ENCODE measurements around the gene C17orf113.

C17orf113 gene

DNA sequence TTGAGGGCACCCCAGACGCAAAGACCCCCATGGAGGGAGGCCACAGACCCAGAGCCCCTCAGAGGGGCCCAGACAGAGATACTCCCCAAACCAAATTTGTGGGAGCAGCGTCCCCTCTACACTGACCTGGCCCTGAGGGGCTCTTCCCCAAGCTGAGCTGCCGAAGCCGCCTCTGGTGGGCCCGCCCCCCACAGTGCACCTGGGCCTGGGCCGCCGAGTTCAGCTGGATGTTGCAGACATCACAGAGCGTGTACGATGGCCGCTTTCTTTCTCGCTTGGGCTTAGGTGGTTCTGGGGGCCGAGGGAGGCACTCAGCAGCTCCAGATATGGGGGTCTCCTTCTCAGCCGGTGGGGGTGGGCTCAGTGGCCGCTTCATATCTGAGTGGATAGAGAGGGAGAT lies 12.3 kb upstream of the C17orf113 start:
- Histone ChIP-seq H3K9me3 (ENCODE audit: low read length) (no peaks in the 10 kb centered on the region), H3K9me2 (ENCODE audit: low read depth, low read length) (no peaks in the 10 kb centered on the region), H3K27me3 (ENCODE audit: insufficient read depth, low read length) (peaks cover 10% of the 10 kb centered on the region; the same call in 1 of the 2 replicates), H3K9ac (ENCODE audit: low read length) (no peak overlapping the region), H4K20me1 (ENCODE audit: insufficient read depth, low read length) (no peaks in the 10 kb centered on the region), H2AFZ (ENCODE audit: low read length) (no peak overlapping the region), H3K27ac (ENCODE audit: low read depth, low read length, poor library complexity, severe bottlenecking) (no peak overlapping the region), H3K4me2 (ENCODE audit: low read length) (no peak overlapping the region), H3K4me3 (ENCODE audit: low read depth, low read length, poor library complexity, severe bottlenecking) (no peak overlapping the region), H3K79me2 (ENCODE audit: insufficient read depth, low read length) (no peaks in the 10 kb centered on the region), H3K4me1 (ENCODE audit: insufficient read depth, low read length, severe bottlenecking) (peaks cover 7% of the 10 kb centered on the region), H3F3A (ENCODE audit: insufficient read depth, low read length) (no peaks in the 10 kb centered on the region), H3K36me3 (ENCODE audit: insufficient read depth, low read length) (no peaks in the 10 kb centered on the region)
- TF ChIP-seq EZH2 (IDR thresholded peaks at IDR 0.05; ENCODE audit: borderline replicate concordance, low read length), result no peak
- TF ChIP-seq, protein P1, sequence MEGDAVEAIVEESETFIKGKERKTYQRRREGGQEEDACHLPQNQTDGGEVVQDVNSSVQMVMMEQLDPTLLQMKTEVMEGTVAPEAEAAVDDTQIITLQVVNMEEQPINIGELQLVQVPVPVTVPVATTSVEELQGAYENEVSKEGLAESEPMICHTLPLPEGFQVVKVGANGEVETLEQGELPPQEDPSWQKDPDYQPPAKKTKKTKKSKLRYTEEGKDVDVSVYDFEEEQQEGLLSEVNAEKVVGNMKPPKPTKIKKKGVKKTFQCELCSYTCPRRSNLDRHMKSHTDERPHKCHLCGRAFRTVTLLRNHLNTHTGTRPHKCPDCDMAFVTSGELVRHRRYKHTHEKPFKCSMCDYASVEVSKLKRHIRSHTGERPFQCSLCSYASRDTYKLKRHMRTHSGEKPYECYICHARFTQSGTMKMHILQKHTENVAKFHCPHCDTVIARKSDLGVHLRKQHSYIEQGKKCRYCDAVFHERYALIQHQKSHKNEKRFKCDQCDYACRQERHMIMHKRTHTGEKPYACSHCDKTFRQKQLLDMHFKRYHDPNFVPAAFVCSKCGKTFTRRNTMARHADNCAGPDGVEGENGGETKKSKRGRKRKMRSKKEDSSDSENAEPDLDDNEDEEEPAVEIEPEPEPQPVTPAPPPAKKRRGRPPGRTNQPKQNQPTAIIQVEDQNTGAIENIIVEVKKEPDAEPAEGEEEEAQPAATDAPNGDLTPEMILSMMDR (IDR thresholded peaks at IDR 0.05; ENCODE audit: low read length), result no peak

DNA sequence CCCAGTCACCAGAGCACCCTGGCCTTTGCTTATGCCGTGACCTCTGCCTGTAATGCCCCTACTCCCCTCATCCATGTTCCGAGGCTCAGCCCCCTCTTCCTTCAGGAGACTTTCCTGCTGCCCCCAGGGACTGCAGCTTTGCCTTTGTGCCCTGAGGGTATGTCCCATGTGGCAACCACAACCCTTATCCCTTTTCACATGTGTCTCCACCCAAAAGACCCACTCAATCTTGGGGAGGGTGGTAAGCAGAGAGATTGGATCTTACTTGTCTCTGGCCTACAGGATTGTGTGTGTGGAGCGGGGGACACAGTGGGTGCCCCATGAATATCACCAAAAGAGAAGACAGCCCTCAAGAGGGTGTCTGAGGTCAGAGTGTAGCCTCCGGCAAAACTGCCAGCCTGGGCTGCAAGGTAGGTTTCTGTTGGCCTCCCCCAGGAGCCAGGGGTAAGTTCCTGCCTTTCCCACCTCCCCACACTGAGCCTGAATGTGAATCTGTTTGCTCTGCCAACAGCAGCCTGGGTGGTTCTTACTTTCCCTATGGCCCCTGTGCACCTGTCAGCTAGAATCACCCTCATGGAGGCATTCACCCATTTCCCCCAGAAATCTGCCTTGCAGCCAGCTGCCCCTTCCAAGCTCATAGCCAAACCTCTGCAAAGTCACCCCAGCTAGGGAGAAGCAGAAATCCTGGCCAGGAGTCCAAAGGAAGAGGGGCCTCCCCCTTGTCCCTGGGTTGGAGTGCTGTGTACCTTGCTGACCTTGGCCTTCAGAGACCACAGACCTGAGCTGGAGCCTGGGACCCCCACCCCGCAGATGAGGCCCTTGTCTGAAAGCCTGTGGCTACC lies 11.5 kb upstream of the C17orf113 start:
- Histone ChIP-seq H3F3A (ENCODE audit: insufficient read depth, low read length) (no peaks in the 10 kb centered on the region), H3K4me1 (ENCODE audit: insufficient read depth, low read length, severe bottlenecking) (peaks cover 7% of the 10 kb centered on the region), H3K4me2 (ENCODE audit: low read length) (no peak overlapping the region), H3K4me3 (ENCODE audit: low read depth, low read length, poor library complexity, severe bottlenecking) (no peak overlapping the region), H3K9me3 (ENCODE audit: low read length) (no peaks in the 10 kb centered on the region), H3K79me2 (ENCODE audit: insufficient read depth, low read length) (no peaks in the 10 kb centered on the region), H4K20me1 (ENCODE audit: insufficient read depth, low read length) (no peaks in the 10 kb centered on the region), H3K36me3 (ENCODE audit: insufficient read depth, low read length) (no peaks in the 10 kb centered on the region; the same call in 1 of the 2 replicates), H3K27ac (ENCODE audit: low read depth, low read length, poor library complexity, severe bottlenecking) (no peak overlapping the region), H2AFZ (ENCODE audit: low read length) (no peak overlapping the region), H3K9me2 (ENCODE audit: low read depth, low read length) (no peaks in the 10 kb centered on the region), H3K9ac (ENCODE audit: low read length) (no peak overlapping the region), H3K27me3 (ENCODE audit: insufficient read depth, low read length) (peaks cover 10% of the 10 kb centered on the region; the same call in 1 of the 2 replicates)
- TF ChIP-seq, protein P1 (IDR thresholded peaks at IDR 0.05; ENCODE audit: low read length), result no peak
- TF ChIP-seq EZH2 (IDR thresholded peaks at IDR 0.05; ENCODE audit: borderline replicate concordance, low read length), result no peak

DNA sequence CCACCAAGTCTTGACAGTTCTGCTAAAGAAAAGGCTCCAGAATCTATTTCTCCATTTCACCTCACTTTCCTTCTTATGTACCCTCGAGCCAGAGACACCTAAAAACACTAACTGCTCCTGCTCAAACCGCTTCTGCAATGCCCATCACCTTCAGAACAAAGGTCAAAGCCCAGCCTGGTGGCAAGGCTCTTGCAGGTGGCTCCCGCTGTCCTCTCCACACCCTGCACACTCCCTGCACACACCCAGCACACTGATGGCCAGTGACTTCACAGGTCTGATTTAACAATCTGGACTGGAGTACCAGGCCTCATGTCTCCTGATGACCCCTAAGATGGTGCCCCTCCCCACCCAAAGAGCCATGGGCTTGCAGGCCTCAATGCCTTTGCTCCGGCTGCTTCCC lies 9.8 kb upstream of the C17orf113 start:
- TF ChIP-seq, protein P1 (IDR thresholded peaks at IDR 0.05; ENCODE audit: low read length), result no peak
- no peak for TF ChIP-seq EZH2 (IDR thresholded peaks at IDR 0.05; ENCODE audit: borderline replicate concordance, low read length)
- Histone ChIP-seq H3K4me3 (ENCODE audit: low read depth, low read length, poor library complexity, severe bottlenecking) (no peak overlapping the region), H3K9me2 (ENCODE audit: low read depth, low read length) (no peaks in the 10 kb centered on the region), H3K27ac (ENCODE audit: low read depth, low read length, poor library complexity, severe bottlenecking) (no peak overlapping the region), H3K27me3 (ENCODE audit: insufficient read depth, low read length) (peaks cover 23% of the 10 kb centered on the region; the same call in 1 of the 2 replicates), H2AFZ (ENCODE audit: low read length) (no peak overlapping the region), H3K4me2 (ENCODE audit: low read length) (no peak overlapping the region), H4K20me1 (ENCODE audit: insufficient read depth, low read length) (no peaks in the 10 kb centered on the region), H3K36me3 (ENCODE audit: insufficient read depth, low read length) (no peaks in the 10 kb centered on the region; the same call in 1 of the 2 replicates), H3K9ac (ENCODE audit: low read length) (no peak overlapping the region), H3K4me1 (ENCODE audit: insufficient read depth, low read length, severe bottlenecking) (peaks cover 7% of the 10 kb centered on the region), H3K9me3 (ENCODE audit: low read length) (no peaks in the 10 kb centered on the region), H3F3A (ENCODE audit: insufficient read depth, low read length) (no peaks in the 10 kb centered on the region), H3K79me2 (ENCODE audit: insufficient read depth, low read length) (no peaks in the 10 kb centered on the region)
